ENCODE data around the gene NSG1. TPM values are rescaled to one million over a fixed set of nuclear protein-coding genes. Genes with fewer than 3 reads are reported as not detected.

Gene NSG1
- total RNA-seq, 1 donor from 2014 or later, result 52.4 TPM

DNA sequence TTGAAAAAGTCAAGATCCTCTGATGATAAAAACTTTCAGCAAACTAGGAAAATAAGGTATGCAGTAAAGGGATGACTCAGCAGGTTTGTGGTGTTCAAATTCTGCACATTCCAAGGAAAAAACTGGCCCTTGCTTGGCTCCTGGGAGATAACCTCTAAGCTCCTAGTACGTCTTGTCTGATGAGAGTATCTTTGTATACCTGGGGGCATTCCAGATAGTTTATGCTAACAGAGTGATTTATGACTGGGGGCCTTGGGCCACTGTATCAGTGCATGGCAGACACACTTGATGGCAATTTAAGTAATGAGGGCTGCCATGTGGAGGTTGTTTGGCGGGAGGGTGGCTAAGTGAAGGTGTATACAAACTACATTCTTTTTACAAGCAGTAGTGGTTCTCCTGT, 56.9 kb downstream of the NSG1 start:
- TF ChIP-seq CTCF (IDR thresholded peaks at IDR 0.05; ENCODE audit: unreplicated experiment), result no peak
- Mint-ChIP-seq H3K4me3 (ENCODE audit: low read depth) (no peak overlapping the region), H3K4me1 (ENCODE audit: low read depth) (peaks cover 13% of the 10 kb centered on the region), H3K9me3 (ENCODE audit: low read depth) (no peaks in the 10 kb centered on the region), H3K36me3 (ENCODE audit: insufficient read depth) (peaks cover 3% of the 10 kb centered on the region), H3K27me3 (no peaks in the 10 kb centered on the region), H3K27ac (peak overlapping the region; percentile 9)
- DNase-seq (ENCODE audit: low spot score, unreplicated experiment), result no peak

DNA sequence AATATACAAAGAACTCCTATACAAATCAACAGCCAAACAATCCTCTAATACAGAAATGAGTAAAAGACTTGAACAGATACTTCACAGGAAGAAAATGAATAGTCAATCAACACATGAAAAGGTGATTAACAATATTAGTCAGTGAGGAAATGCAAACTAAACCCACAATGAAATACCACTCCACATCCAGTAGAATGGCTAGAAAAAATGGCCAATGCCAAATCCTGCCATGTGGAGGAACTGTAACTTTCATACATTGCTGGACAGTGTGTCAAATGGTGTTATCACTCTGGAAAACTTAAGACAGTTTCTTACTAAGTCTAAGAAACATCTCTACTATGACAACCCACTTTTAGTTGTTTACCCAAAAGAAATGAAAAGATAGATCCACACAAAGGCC, 59.5 kb downstream of the NSG1 start:
- no peaks in the 10 kb centered on the region for H3K27me3 Mint-ChIP-seq

DNA sequence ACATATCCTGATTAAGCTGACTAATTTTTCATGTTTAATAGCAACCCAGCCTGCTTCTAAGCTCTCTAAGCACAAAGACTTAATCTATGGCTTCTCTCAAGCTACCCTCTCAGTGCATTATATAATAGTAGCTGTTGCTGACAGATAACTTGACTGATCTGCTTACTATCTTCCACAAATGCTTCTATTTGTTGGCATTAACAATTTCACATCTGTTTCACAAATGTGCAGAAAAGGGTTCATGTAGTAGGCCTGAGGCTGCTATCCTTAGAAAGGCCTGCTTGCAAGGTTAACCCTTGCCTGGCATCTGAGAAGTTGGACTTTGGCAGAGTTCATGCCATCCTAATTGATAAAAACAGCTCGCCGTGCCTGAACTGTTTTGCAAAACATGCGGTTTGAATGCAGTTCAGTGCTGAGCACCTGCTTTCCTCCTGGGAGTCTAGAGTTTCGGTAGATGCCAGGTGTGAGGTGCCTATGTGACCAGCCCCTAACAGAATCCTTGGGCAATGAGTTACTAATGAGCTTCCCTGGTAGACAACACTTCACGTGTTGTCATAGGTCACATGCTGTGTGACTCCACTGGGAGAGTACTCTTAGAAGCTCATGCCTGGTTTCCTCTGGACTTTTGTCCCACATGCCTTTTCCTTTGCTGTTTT, 68.4 kb downstream of the NSG1 start:
- DNase-seq (ENCODE audit: low spot score, unreplicated experiment), result no peak
- H3K27ac Mint-ChIP-seq, result no peak overlapping the region
- H3K4me3 Mint-ChIP-seq (ENCODE audit: low read depth), result no peak overlapping the region
- no peaks in the 10 kb centered on the region for H3K9me3 Mint-ChIP-seq (ENCODE audit: low read depth)
- peaks cover 18% of the 10 kb centered on the region for H3K36me3 Mint-ChIP-seq (ENCODE audit: insufficient read depth)
- H3K4me1 Mint-ChIP-seq (ENCODE audit: low read depth), result no peaks in the 10 kb centered on the region
- TF ChIP-seq CTCF (IDR thresholded peaks at IDR 0.05; ENCODE audit: unreplicated experiment), result no peak
- no peaks in the 10 kb centered on the region for H3K27me3 Mint-ChIP-seq

More for the DNA sequence above, 59.5 kb downstream of the NSG1 start:
- peaks cover 3% of the 10 kb centered on the region for H3K36me3 Mint-ChIP-seq (ENCODE audit: insufficient read depth)
- no peak for DNase-seq (ENCODE audit: low spot score, unreplicated experiment)
- no peak overlapping the region for H3K27ac Mint-ChIP-seq
- no peaks in the 10 kb centered on the region for H3K9me3 Mint-ChIP-seq (ENCODE audit: low read depth)
- TF ChIP-seq CTCF (IDR thresholded peaks at IDR 0.05; ENCODE audit: unreplicated experiment), result no peak
- peaks cover 13% of the 10 kb centered on the region for H3K4me1 Mint-ChIP-seq (ENCODE audit: low read depth)
- H3K4me3 Mint-ChIP-seq (ENCODE audit: low read depth), result no peak overlapping the region

- Mint-ChIP-seq H3K27ac (no peak overlapping the region), H3K4me3 (ENCODE audit: low read depth) (no peak overlapping the region), H3K36me3 (ENCODE audit: insufficient read depth) (peaks cover 18% of the 10 kb centered on the region), H3K4me1 (ENCODE audit: low read depth) (no peaks in the 10 kb centered on the region), H3K27me3 (no peaks in the 10 kb centered on the region), H3K9me3 (ENCODE audit: low read depth) (no peaks in the 10 kb centered on the region)
- no peak for TF ChIP-seq CTCF (IDR thresholded peaks at IDR 0.05; ENCODE audit: unreplicated experiment)
- no peak for DNase-seq (ENCODE audit: low spot score, unreplicated experiment)
Measured at GRCh38 chr4:4456351-4456750, 69.4 kb downstream of the NSG1 start.

- no peaks in the 10 kb centered on the region for H3K9me3 Mint-ChIP-seq (ENCODE audit: low read depth)
- peaks cover 14% of the 10 kb centered on the region for H3K36me3 Mint-ChIP-seq (ENCODE audit: insufficient read depth)
- H3K4me1 Mint-ChIP-seq (ENCODE audit: low read depth), result peaks cover 4% of the 10 kb centered on the region
- no peak overlapping the region for H3K27ac Mint-ChIP-seq
- no peak for TF ChIP-seq CTCF (IDR thresholded peaks at IDR 0.05; ENCODE audit: unreplicated experiment)
- no peaks in the 10 kb centered on the region for H3K27me3 Mint-ChIP-seq
- H3K4me3 Mint-ChIP-seq (ENCODE audit: low read depth), result no peak overlapping the region
- DNase-seq (ENCODE audit: low spot score, unreplicated experiment), result no peak
Measured at GRCh38 chr4:4456816-4457578, 70.1 kb downstream of the NSG1 start.
